ENCODE measurements around the gene KRT79. TPM values are rescaled to one million over a fixed set of nuclear protein-coding genes. Genes with fewer than 3 reads are reported as not detected.

The KRT79 gene
- total and polyA plus RNA-seq, 2 experiments from 2014 or later, result 0.07 TPM; not detected in 1

DNA sequence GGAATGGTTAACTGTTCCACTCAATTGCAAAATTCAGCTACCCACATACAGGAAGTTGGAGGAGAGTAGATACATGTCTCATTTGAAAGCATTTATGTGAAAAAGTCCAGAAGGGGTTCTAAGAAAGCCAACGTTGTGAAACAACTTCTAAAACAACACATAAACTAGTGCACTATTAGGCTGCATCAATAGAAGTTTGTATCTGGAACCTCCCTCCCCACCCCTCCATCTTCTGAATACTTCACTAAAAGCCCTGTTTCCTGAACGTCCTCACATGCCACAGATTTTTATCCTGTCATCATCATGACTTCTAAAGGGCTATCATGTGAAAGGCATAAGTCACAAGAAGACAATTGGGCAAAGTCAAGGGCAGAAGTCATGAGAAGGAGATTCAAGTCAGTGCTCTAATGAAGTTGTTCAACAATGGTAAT is 5.5 kb downstream of the KRT79 start:
- Histone ChIP-seq H4K20me1 (ENCODE audit: insufficient read depth, poor library complexity, severe bottlenecking) (no peaks in the 10 kb centered on the region), H3K4me1 (ENCODE audit: insufficient read depth) (no peaks in the 10 kb centered on the region), H3K4me3 (no peak overlapping the region), H3K36me3 (replicated peaks; ENCODE audit: insufficient read depth, low read depth) (no peaks in the 10 kb centered on the region), H3K27me3 (no peaks in the 10 kb centered on the region), H3K79me2 (no peaks in the 10 kb centered on the region), H2AFZ (no peak overlapping the region), H3K4me2 (no peak overlapping the region), H3K9me2 (replicated peaks; ENCODE audit: insufficient read depth) (no peaks in the 10 kb centered on the region), H3K9me3 (ENCODE audit: low read depth) (no peaks in the 10 kb centered on the region), H3K27ac (no peak overlapping the region)
- TF ChIP-seq CTCF (IDR thresholded peaks at IDR 0.05; ENCODE audit: poor library complexity) (no peak), EZH2phosphoT487 (IDR thresholded peaks at IDR 0.05; ENCODE audit: low read depth, severe bottlenecking, unreplicated experiment) (no peak), EZH2 (IDR thresholded peaks at IDR 0.05; ENCODE audit: borderline replicate concordance) (no peak)
- 44% methylated on average over 2 of the region's 2 CpGs for WGBS (ENCODE audit: low lambda C conversion rate, missing lambda C conversion rate)
- no peak for DNase-seq (ENCODE audit: low spot score)

DNA sequence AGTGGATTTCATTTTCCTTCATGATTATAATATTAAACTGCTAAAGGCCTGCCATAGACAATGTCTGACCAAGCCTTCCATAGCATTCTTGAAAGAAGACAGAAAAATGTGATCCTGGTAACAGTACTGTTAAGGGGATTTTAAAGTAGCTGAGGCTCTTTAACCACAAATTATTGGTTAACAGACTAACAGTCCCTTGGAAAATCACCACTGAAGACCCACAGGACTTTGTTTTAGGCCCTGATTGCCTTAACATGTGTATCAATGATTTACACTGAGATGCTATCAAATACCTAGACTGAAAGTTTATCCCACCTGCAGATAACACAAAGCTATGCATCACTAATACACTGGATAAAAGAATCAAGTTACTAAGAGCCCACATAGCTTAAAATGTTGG is 6.0 kb downstream of the KRT79 start:
- H3K79me2 ChIP-seq, result no peaks in the 10 kb centered on the region
- no peak for DNase-seq (ENCODE audit: low spot score)
- no peak overlapping the region for H3K4me2 ChIP-seq
- TF ChIP-seq EZH2 (IDR thresholded peaks at IDR 0.05; ENCODE audit: borderline replicate concordance), result no peak
- no peak for TF ChIP-seq CTCF (IDR thresholded peaks at IDR 0.05; ENCODE audit: poor library complexity)
- TF ChIP-seq EZH2phosphoT487 (IDR thresholded peaks at IDR 0.05; ENCODE audit: low read depth, severe bottlenecking, unreplicated experiment), result no peak
- no peak overlapping the region for H3K4me3 ChIP-seq
- no peaks in the 10 kb centered on the region for H3K27me3 ChIP-seq
- H3K27ac ChIP-seq, result no peak overlapping the region
- H3K9me3 ChIP-seq (ENCODE audit: low read depth), result no peaks in the 10 kb centered on the region
- no peaks in the 10 kb centered on the region for H4K20me1 ChIP-seq (ENCODE audit: insufficient read depth, poor library complexity, severe bottlenecking)
- H3K9me2 ChIP-seq (replicated peaks; ENCODE audit: insufficient read depth), result no peaks in the 10 kb centered on the region
- no peak overlapping the region for H2AFZ ChIP-seq
- H3K36me3 ChIP-seq (replicated peaks; ENCODE audit: insufficient read depth, low read depth), result no peaks in the 10 kb centered on the region
- no peaks in the 10 kb centered on the region for H3K4me1 ChIP-seq (ENCODE audit: insufficient read depth)

- Histone ChIP-seq H3K79me2 (no peaks in the 10 kb centered on the region), H3K4me3 (no peak overlapping the region), H3K36me3 (replicated peaks; ENCODE audit: insufficient read depth, low read depth) (no peaks in the 10 kb centered on the region), H3K4me1 (ENCODE audit: insufficient read depth) (no peaks in the 10 kb centered on the region), H4K20me1 (ENCODE audit: insufficient read depth, poor library complexity, severe bottlenecking) (no peaks in the 10 kb centered on the region), H3K27me3 (peaks cover 3% of the 10 kb centered on the region), H3K4me2 (no peak overlapping the region), H3K9me3 (ENCODE audit: low read depth) (no peaks in the 10 kb centered on the region), H3K27ac (no peak overlapping the region), H2AFZ (no peak overlapping the region), H3K9me2 (replicated peaks; ENCODE audit: insufficient read depth) (no peaks in the 10 kb centered on the region)
- 87% methylated on average over 6 of the region's 6 CpGs for WGBS (ENCODE audit: low lambda C conversion rate, missing lambda C conversion rate)
- TF ChIP-seq CTCF (IDR thresholded peaks at IDR 0.05; ENCODE audit: poor library complexity) (no peak), EZH2 (IDR thresholded peaks at IDR 0.05; ENCODE audit: borderline replicate concordance) (no peak), EZH2phosphoT487 (IDR thresholded peaks at IDR 0.05; ENCODE audit: low read depth, severe bottlenecking, unreplicated experiment) (no peak)
- no peak for DNase-seq (ENCODE audit: low spot score)
These were observed 6.5 kb downstream of the KRT79 start for GRCh38 chr12:52827499-52828090.
